SHP77 (cell line): ENCODE results near the gene MCTP1.
"Not testable (repeated sequence)": the region's sequence is repeated elsewhere in the genome, so short reads cannot be mapped to it uniquely, and the experiment has no call there.

ENCODE experiments used
- DNase-seq, 2 experiments: peaks; one replicate each; lab custom pipeline; 2025; lab: John Stamatoyannopoulos, UW

MCTP1 gene

GRCh38 chr5:94870511-94871183, 414.2 kb downstream of the MCTP1 start:
- no peak for DNase-seq

GRCh38 chr5:94869921-94870320, 415.0 kb downstream of the MCTP1 start:
- no peak for DNase-seq

GRCh38 chr5:94863951-94864350, 420.9 kb downstream of the MCTP1 start:
- no peak for DNase-seq

GRCh38 chr5:94857111-94857510, 427.8 kb downstream of the MCTP1 start:
- DNase-seq, result no peak

GRCh38 chr5:94856257-94856800, 428.6 kb downstream of the MCTP1 start:
- DNase-seq, result no peak

- DNase-seq, result no peak
Observed at GRCh38 chr5:94855543-94855942, 429.4 kb downstream of the MCTP1 start.

GRCh38 chr5:94853120-94853519, 431.8 kb downstream of the MCTP1 start:
- DNase-seq, result no peak

- no peak for DNase-seq
Observed at GRCh38 chr5:94850960-94851359, 433.9 kb downstream of the MCTP1 start.

- peak; percentile 77 to 85 for DNase-seq
Observed at GRCh38 chr5:94849821-94850736, 434.8 kb downstream of the MCTP1 start.

- DNase-seq, result peak; percentile 25 to 35
Observed at GRCh38 chr5:94849324-94849723, 435.6 kb downstream of the MCTP1 start.

GRCh38 chr5:94847726-94848125, 437.2 kb downstream of the MCTP1 start:
- no peak for DNase-seq

- no peak for DNase-seq
Observed at GRCh38 chr5:94847019-94847418, 437.9 kb downstream of the MCTP1 start.

GRCh38 chr5:94845696-94846095, 439.2 kb downstream of the MCTP1 start:
- not testable (repeated sequence) for DNase-seq

GRCh38 chr5:94841598-94842322, 443.1 kb downstream of the MCTP1 start:
- DNase-seq, result no peak

GRCh38 chr5:94833851-94834250, 451.0 kb downstream of the MCTP1 start:
- no peak for DNase-seq

GRCh38 chr5:94832685-94833084, 452.2 kb downstream of the MCTP1 start:
- DNase-seq, result no peak

GRCh38 chr5:94830520-94830919, 454.4 kb downstream of the MCTP1 start:
- no peak for DNase-seq

GRCh38 chr5:94828222-94828621, 456.7 kb downstream of the MCTP1 start:
- DNase-seq, result not testable (repeated sequence)

GRCh38 chr5:94820488-94820887, 464.4 kb downstream of the MCTP1 start:
- no peak for DNase-seq

- no peak for DNase-seq
Observed at GRCh38 chr5:94818904-94819303, 466.0 kb downstream of the MCTP1 start.

GRCh38 chr5:94815313-94816039, 469.4 kb downstream of the MCTP1 start:
- DNase-seq, result peak; percentile 52 to 62

GRCh38 chr5:94812232-94812631, 472.7 kb downstream of the MCTP1 start:
- DNase-seq, result no peak
